22Rv1 (cell line): ENCODE measurements around the gene GPLD1.

Source experiments
- H3K27ac ChIP-seq: fragments of 450-650 bp; 2 replicates; pipeline ENCODE4 v1.5.1; 2017
- CTCF ChIP-seq: fragments of 450-650 bp; IDR thresholded peaks from 2 replicates; pipeline ENCODE4 v1.5.1; 2017; ENCODE audit warnings: mild to moderate bottlenecking
- ZFX ChIP-seq: fragments of 450-650 bp; IDR thresholded peaks from 2 replicates; pipeline ENCODE4 v1.6.1; 2017; ENCODE audit warnings: antibody characterized with exemption, borderline replicate concordance

The GPLD1 gene

GRCh38 chr6:24444588-24444987 lies 44.8 kb downstream of the GPLD1 start:
- H3K27ac ChIP-seq = no peak overlapping the region
- TF ChIP-seq ZFX (no peak), CTCF (no peak)

- H3K27ac ChIP-seq = no peak overlapping the region
- TF ChIP-seq ZFX (no peak), CTCF (no peak)
Observed at GRCh38 chr6:24441599-24441904, 47.8 kb downstream of the GPLD1 start.

- TF ChIP-seq CTCF = no peak
- TF ChIP-seq ZFX = no peak
- no peak overlapping the region for H3K27ac ChIP-seq
Observed at GRCh38 chr6:24440897-24441598, 48.3 kb downstream of the GPLD1 start.

- no peak for TF ChIP-seq CTCF
- no peak for TF ChIP-seq ZFX
- H3K27ac ChIP-seq = no peak overlapping the region
Observed at GRCh38 chr6:24439858-24440539, 49.4 kb downstream of the GPLD1 start.

- no peak overlapping the region for H3K27ac ChIP-seq
- TF ChIP-seq ZFX (no peak), CTCF (no peak)
Observed at GRCh38 chr6:24436979-24437378, 52.4 kb downstream of the GPLD1 start.

- TF ChIP-seq CTCF (no peak), ZFX (no peak)
- H3K27ac ChIP-seq = no peak overlapping the region
Observed at GRCh38 chr6:24432611-24433010, 56.8 kb downstream of the GPLD1 start.

GRCh38 chr6:24431045-24431451 lies 58.3 kb downstream of the GPLD1 start:
- TF ChIP-seq ZFX = no peak
- TF ChIP-seq CTCF = peak; percentile 80
- H3K27ac ChIP-seq = no peak overlapping the region
